HG02840 (cell line): Measurements from ENCODE around the gene TPSG1.

Source experiments
- ATAC-seq: cut with Tn5 transposase; IDR thresholded peaks from one replicate; pipeline ENCODE4 v1.9.1; 2021; ENCODE audit warnings: mild to moderate bottlenecking, moderate library complexity, moderate number of reproducible peaks; ENCODE audit not compliant: unreplicated experiment, low FRiP score

Gene TPSG1

GRCh38 chr16:1181404-1182315 is 43.4 kb downstream of the TPSG1 start:
- no peak for ATAC-seq

- ATAC-seq: no peak
Observed at GRCh38 chr16:1180549-1181403, 44.3 kb downstream of the TPSG1 start.

GRCh38 chr16:1178295-1178910 is 46.7 kb downstream of the TPSG1 start:
- no peak for ATAC-seq

- ATAC-seq: no peak
Observed at GRCh38 chr16:1177750-1178149, 47.3 kb downstream of the TPSG1 start.

GRCh38 chr16:1177053-1177452 is 48.0 kb downstream of the TPSG1 start:
- ATAC-seq: no peak

- no peak for ATAC-seq
Observed at GRCh38 chr16:1176280-1176897, 48.7 kb downstream of the TPSG1 start.

- no peak for ATAC-seq
Observed at GRCh38 chr16:1175566-1176279, 49.3 kb downstream of the TPSG1 start.

GRCh38 chr16:1174477-1175357 is 50.4 kb downstream of the TPSG1 start:
- no peak for ATAC-seq

GRCh38 chr16:1173788-1174451 is 51.1 kb downstream of the TPSG1 start:
- no peak for ATAC-seq

GRCh38 chr16:1172651-1173050 is 52.4 kb downstream of the TPSG1 start:
- no peak for ATAC-seq

- ATAC-seq: no peak
Observed at GRCh38 chr16:1171854-1172428, 53.1 kb downstream of the TPSG1 start.
